Measurements from ENCODE around the gene ADAM33.

ADAM33 gene

DNA sequence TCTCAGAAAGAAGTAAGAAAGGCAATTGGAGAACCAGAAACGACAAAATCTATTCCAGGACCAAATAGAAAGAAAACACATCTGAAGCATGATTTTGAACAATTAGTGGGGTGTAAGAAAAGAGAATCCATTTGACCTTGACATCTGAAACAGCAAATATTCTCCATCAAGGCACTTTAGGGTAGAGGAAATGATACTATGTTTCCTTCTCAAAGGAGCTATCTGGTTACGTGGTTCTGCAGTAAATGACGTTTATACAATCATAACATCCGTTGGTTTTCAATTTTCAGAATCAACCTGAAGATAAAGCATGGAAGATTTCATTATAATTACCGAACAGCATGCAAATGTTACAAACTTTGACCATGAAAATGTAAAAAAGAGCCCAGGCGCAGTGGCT is 38.8 kb upstream of the ADAM33 start:
- H3K36me3 ChIP-seq (ENCODE audit: insufficient read depth, low read depth, low read length), result no peaks in the 10 kb centered on the region
- no peak overlapping the region for H3K4me3 ChIP-seq (ENCODE audit: low read length)
- no peak overlapping the region for H3K27ac ChIP-seq (ENCODE audit: low read length)
- no peak overlapping the region for H3K9ac ChIP-seq (ENCODE audit: low read depth, low read length)
- no peaks in the 10 kb centered on the region for H3K27me3 ChIP-seq (ENCODE audit: insufficient read depth, low read length)
- H3K4me1 ChIP-seq (ENCODE audit: insufficient read depth, low read length), result peaks cover 3% of the 10 kb centered on the region; the same call in 1 of the 2 replicates
- H3K9me3 ChIP-seq (ENCODE audit: insufficient read depth, low read depth, low read length), result no peaks in the 10 kb centered on the region

DNA sequence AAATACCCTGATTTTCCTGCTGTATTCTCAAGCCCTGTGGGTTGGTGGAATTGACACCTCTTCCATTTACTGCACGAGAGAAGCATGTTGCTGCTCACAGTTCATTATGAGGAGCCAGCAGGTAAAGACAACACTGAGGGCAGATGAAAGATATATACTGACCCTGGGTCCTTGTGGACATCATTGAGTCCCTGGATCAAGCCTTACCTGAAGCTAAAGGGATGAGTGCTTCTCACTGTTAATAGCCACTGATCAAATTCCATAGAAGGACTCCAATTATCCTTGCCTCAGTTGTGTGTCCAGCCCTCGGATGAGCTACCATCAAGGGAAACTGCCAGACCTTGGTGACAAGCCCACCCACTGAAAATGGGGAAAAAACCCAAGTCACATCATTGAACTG is 38.3 kb upstream of the ADAM33 start:
- H3K4me3 ChIP-seq (ENCODE audit: low read length), result no peak overlapping the region
- H3K27me3 ChIP-seq (ENCODE audit: insufficient read depth, low read length), result no peaks in the 10 kb centered on the region
- peaks cover 3% of the 10 kb centered on the region; the same call in 1 of the 2 replicates for H3K4me1 ChIP-seq (ENCODE audit: insufficient read depth, low read length)
- H3K36me3 ChIP-seq (ENCODE audit: insufficient read depth, low read depth, low read length), result no peaks in the 10 kb centered on the region
- H3K9ac ChIP-seq (ENCODE audit: low read depth, low read length), result no peak overlapping the region
- H3K27ac ChIP-seq (ENCODE audit: low read length), result no peak overlapping the region
- no peaks in the 10 kb centered on the region for H3K9me3 ChIP-seq (ENCODE audit: insufficient read depth, low read depth, low read length)

DNA sequence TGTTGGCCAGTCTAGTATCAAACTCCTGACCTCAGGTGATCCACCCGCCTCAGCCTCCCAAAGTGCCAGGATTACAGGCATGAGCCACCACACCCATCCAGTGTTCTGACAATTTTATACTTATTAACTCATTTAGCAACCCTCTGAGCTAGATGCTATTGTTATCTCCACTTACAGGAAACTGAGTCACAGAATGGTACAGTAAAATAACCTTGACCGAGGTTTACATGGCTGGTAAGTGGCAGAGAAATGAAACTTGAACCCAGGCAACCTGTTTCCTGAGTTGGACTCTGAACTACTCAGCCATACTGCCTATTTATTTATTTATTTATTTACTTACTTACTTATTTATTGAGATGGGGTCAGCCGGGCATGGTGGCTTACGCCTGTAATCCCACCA is 37.2 kb upstream of the ADAM33 start:
- H3K27me3 ChIP-seq (ENCODE audit: insufficient read depth, low read length), result no peaks in the 10 kb centered on the region
- H3K27ac ChIP-seq (ENCODE audit: low read length), result no peak overlapping the region
- H3K4me3 ChIP-seq (ENCODE audit: low read length), result no peak overlapping the region
- H3K36me3 ChIP-seq (ENCODE audit: insufficient read depth, low read depth, low read length), result no peaks in the 10 kb centered on the region
- H3K9me3 ChIP-seq (ENCODE audit: insufficient read depth, low read depth, low read length), result no peaks in the 10 kb centered on the region
- H3K9ac ChIP-seq (ENCODE audit: low read depth, low read length), result no peak overlapping the region
- peaks cover 3% of the 10 kb centered on the region; the same call in 1 of the 2 replicates for H3K4me1 ChIP-seq (ENCODE audit: insufficient read depth, low read length)

DNA sequence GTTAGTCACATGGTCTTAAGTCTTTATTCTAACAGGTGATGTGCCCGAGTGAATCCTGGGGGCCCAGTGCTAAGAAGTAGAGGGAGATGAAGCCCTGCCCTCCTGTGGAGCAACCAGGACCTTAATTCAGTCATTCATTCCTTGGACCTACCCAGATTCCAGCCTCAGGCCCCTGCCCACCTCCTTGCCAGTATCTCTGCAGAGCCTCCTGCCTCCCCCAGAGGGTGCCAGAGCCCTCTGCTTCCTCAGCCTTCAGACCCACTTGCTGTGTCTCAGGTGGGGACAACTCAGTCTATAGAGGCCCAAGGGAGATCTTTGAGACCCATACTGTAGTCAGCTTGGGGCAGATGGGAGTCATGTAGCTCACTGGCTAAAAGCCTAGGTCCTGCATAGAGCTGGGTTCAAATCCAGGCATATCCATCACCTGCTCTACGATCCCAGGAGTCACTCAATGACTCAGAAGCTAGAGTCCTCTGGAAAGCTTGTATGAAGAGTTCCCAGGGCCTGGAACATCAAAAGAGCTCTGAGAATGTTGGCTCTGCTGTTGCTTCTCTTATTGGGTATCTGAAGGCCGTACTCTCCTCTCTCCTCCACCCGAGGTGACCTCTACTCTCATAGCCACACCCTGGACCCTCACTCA is 34.5 kb upstream of the ADAM33 start:
- Histone ChIP-seq H3K27ac (ENCODE audit: low read length) (no peak overlapping the region), H3K36me3 (ENCODE audit: insufficient read depth, low read depth, low read length) (no peaks in the 10 kb centered on the region), H3K9ac (ENCODE audit: low read depth, low read length) (no peak overlapping the region), H3K4me1 (ENCODE audit: insufficient read depth, low read length) (peaks cover 3% of the 10 kb centered on the region; the same call in 1 of the 2 replicates), H3K4me3 (ENCODE audit: low read length) (no peak overlapping the region), H3K9me3 (ENCODE audit: insufficient read depth, low read depth, low read length) (no peaks in the 10 kb centered on the region), H3K27me3 (ENCODE audit: insufficient read depth, low read length) (no peaks in the 10 kb centered on the region)

DNA sequence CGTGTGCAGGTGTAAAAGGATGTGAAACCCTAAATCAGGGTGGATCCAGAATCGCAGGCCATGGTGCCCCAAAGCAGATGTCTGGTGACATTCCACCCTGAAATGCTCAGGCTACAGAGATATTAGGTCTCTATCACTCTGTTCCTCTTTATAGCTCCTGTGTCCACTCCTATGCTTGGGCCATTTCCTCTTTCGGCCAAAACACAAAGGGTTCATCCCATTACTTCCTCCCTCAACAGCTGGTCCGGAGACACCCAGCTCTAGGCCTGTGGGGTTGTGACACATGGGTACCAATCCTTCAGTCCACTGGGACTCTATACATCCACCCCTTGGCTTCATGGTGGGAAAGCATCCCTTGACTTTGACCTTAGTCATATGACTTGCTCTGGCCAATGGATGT is 32.3 kb upstream of the ADAM33 start:
- no peak overlapping the region for H3K9ac ChIP-seq (ENCODE audit: low read depth, low read length)
- no peaks in the 10 kb centered on the region for H3K36me3 ChIP-seq (ENCODE audit: insufficient read depth, low read depth, low read length)
- no peaks in the 10 kb centered on the region for H3K27me3 ChIP-seq (ENCODE audit: insufficient read depth, low read length)
- no peak overlapping the region for H3K4me3 ChIP-seq (ENCODE audit: low read length)
- H3K9me3 ChIP-seq (ENCODE audit: insufficient read depth, low read depth, low read length), result no peaks in the 10 kb centered on the region
- H3K27ac ChIP-seq (ENCODE audit: low read length), result no peak overlapping the region
- H3K4me1 ChIP-seq (ENCODE audit: insufficient read depth, low read length), result no peaks in the 10 kb centered on the region

DNA sequence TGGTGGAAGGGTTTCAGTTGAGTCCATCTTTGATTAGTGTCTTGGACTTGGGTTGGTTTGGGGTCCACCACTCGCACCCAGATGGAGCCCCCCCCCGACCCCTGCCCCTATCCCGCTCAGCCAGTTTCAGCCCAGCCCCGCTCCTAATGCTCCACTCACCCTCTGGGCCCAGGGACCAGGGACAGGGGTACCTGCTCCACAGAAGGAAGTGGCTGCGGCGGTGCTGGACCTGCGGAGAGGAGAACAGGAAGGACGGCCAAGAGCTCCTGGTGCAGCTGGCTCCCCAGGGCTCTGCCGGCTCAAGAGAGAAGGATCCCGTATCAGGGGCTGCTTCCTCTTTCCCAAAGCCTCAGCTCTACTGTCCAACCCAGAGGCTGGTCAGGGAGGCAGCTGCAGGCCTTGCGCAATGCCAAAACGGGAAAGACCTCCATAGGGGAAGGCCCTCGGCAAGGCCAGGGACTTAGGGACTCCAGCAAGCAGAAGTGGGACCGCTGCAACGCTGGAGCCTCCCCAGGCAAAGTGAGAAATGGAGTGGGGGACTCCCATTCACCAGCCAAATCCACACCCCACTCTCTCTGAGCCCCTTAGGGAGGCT is 30.6 kb upstream of the ADAM33 start, which contains the start of gene SIGLEC1:
TSS of gene SIGLEC1 (minus strand) at position 322 of the 595 bp plus-strand sequence. CDS start 5,472 bp downstream, outside the sequence.
- Histone ChIP-seq H3K4me3 (ENCODE audit: low read length) (no peak within 1 kb of the TSS), H3K27ac (ENCODE audit: low read length) (no peak within 1 kb of the TSS), H3K9me3 (ENCODE audit: insufficient read depth, low read depth, low read length) (no peaks in the 10 kb centered on the region), H3K4me1 (ENCODE audit: insufficient read depth, low read length) (no peaks in the 10 kb centered on the region), H3K36me3 (ENCODE audit: insufficient read depth, low read depth, low read length) (no peaks in the 10 kb centered on the region), H3K9ac (ENCODE audit: low read depth, low read length) (no peak within 1 kb of the TSS), H3K27me3 (ENCODE audit: insufficient read depth, low read length) (no peaks in the 10 kb centered on the region)

DNA sequence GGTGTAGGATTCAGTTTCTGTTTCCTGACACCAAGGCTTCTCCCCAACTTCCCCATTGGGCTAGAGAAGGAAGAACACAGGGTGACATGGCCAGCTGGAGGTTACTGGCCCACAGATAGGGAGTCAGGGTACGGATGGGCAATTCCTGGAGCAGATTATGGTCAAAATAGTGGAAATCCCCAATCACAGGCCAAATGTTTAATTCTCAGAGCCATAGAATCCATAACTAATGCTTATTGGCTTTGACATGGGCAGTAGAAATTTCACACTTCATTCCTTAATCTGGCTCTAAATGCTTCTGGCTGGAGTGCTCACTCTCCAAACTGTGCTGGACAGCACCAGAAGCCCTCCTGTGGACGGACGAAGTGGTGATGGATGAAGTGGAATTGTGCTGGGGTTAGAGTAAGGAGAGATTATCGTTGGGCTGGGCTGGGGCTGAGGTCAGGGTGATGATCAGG is 29.7 kb upstream of the ADAM33 start:
- H3K4me3 ChIP-seq (ENCODE audit: low read length), result no peak overlapping the region
- H3K4me1 ChIP-seq (ENCODE audit: insufficient read depth, low read length), result no peaks in the 10 kb centered on the region

DNA sequence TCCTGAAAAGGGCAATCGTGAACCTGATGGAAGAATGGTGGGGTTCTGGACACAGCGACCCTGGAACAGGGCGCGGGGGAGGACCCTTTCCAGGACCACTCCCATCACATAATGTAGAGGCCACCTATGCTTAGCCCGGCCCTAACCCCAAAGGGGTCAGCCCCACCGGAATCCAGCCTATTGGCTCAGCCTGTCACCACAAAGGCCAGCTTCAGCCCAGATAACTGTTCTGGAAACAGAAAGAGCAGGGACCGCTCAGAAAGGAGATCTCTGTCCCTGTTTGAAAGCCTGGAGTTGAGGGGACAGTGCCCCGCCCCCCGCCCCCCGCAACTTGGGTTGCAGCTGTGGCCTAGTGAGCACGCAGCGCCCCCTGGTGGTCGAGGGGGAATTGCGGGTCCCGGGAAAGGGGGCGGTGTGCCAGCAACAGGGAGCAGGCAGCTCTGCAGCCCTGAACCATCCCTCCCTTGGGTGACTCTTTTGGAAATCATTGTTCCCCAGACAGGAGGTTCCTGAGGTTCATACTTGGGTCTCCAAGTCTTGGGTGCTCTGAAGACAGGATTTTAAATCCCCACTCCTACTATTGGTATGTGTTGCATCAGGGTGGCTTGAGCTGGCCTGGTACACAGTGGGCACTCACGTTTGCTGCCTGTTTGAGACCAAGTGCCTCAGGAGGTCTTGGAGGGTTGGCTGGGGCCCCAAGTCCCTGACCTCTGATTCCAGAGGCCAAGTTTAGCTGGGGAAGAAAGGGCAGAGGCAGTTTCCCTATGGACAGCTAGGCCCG is 29.1 kb upstream of the ADAM33 start:
- Histone ChIP-seq H3K36me3 (ENCODE audit: insufficient read depth, low read depth, low read length) (no peaks in the 10 kb centered on the region), H3K9me3 (ENCODE audit: insufficient read depth, low read depth, low read length) (no peaks in the 10 kb centered on the region), H3K4me3 (ENCODE audit: low read length) (no peak overlapping the region), H3K27ac (ENCODE audit: low read length) (no peak overlapping the region), H3K27me3 (ENCODE audit: insufficient read depth, low read length) (no peaks in the 10 kb centered on the region), H3K4me1 (ENCODE audit: insufficient read depth, low read length) (no peaks in the 10 kb centered on the region), H3K9ac (ENCODE audit: low read depth, low read length) (no peak overlapping the region)

More for the DNA sequence above, 29.7 kb upstream of the ADAM33 start:
- H3K27me3 ChIP-seq (ENCODE audit: insufficient read depth, low read length), result no peaks in the 10 kb centered on the region
- no peaks in the 10 kb centered on the region for H3K9me3 ChIP-seq (ENCODE audit: insufficient read depth, low read depth, low read length)
- H3K36me3 ChIP-seq (ENCODE audit: insufficient read depth, low read depth, low read length), result no peaks in the 10 kb centered on the region
- no peak overlapping the region for H3K27ac ChIP-seq (ENCODE audit: low read length)
- no peak overlapping the region for H3K9ac ChIP-seq (ENCODE audit: low read depth, low read length)

DNA sequence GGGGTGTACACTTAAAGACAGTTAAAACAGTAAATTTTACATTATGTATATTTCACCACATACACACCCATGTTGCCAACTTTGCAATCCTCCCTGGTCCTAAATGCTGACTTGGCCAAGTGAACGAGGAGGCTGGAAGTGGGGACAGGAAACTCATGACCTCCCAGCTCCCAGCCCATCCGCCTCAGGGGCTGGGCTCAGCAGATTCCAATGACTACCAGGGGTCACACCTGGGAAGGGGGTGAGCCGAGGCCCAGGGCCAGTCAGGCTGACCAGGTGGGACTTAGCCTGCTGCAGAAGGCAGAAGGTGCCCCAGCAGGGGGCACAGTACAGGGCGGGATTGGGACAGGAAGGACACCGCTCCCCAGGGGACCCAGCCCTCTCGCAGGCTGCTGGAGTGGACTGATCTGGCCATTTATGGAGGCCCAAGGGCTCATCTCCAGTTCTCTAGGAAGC is 28.2 kb upstream of the ADAM33 start:
- no peaks in the 10 kb centered on the region for H3K36me3 ChIP-seq (ENCODE audit: insufficient read depth, low read depth, low read length)
- no peaks in the 10 kb centered on the region for H3K27me3 ChIP-seq (ENCODE audit: insufficient read depth, low read length)
- H3K9ac ChIP-seq (ENCODE audit: low read depth, low read length), result no peak overlapping the region
- no peak overlapping the region for H3K4me3 ChIP-seq (ENCODE audit: low read length)
- H3K4me1 ChIP-seq (ENCODE audit: insufficient read depth, low read length), result no peaks in the 10 kb centered on the region
- H3K27ac ChIP-seq (ENCODE audit: low read length), result no peak overlapping the region
- H3K9me3 ChIP-seq (ENCODE audit: insufficient read depth, low read depth, low read length), result no peaks in the 10 kb centered on the region

DNA sequence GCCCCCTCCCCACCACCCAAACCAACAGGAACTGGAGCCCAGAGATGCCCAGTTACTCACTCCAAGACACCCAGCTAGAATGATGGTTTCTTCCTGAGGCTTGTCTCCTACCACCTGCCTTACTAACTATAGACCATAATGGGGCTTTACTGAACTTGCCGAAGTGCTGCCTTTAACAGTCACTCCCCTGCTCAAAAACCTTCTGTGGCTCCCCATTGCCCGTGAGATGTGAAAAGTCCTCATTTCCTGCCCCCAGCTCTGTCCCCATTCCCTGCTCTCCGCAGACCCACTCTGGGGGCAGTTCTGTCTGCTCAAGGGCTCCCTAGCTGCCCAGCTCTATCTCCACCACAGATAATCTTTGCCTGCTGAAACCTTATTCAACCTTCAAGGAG is 25.7 kb upstream of the ADAM33 start:
- Histone ChIP-seq H3K9ac (ENCODE audit: low read depth, low read length) (no peak overlapping the region), H3K27ac (ENCODE audit: low read length) (no peak overlapping the region), H3K9me3 (ENCODE audit: insufficient read depth, low read depth, low read length) (no peaks in the 10 kb centered on the region), H3K4me3 (ENCODE audit: low read length) (no peak overlapping the region), H3K4me1 (ENCODE audit: insufficient read depth, low read length) (no peaks in the 10 kb centered on the region), H3K36me3 (ENCODE audit: insufficient read depth, low read depth, low read length) (no peaks in the 10 kb centered on the region), H3K27me3 (ENCODE audit: insufficient read depth, low read length) (no peaks in the 10 kb centered on the region)

DNA sequence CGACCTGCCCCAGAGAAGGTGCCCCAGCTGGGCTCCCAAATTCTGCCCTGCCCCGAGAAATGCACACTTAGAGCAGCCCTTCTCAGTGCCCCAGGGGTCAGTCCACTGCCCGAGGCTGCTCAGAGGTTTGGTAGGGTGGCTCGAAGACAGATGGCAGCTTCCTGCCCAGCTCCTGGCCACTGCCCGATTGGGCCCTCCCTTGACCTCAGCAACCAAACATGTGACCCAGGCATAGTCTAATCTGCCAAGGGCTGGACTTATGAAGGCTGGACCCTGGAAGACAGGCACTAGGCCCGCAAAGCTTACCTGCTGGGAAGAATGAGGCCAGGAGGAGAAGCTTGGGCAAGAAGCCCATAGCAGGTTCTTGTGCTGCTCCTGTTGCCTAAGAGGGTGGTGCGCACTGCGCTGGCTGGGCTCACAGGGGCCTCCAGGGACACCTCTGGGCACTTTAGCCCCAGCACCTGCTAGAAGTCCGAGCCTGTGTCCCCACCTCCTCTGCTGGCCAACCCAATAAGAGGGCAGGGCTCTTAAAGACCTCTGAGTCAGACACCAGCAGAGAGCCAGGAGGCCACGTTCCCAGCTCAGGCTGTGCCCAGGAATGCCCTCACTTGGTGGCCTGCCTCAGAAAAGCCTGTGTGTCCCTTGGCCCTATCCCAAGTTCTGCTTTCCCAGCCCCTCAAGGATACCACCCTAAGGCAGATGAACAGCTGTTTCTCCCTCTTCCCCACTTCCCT is 25.1 kb upstream of the ADAM33 start:
- Histone ChIP-seq H3K36me3 (ENCODE audit: insufficient read depth, low read depth, low read length) (no peaks in the 10 kb centered on the region), H3K9ac (ENCODE audit: low read depth, low read length) (no peak overlapping the region), H3K27ac (ENCODE audit: low read length) (no peak overlapping the region), H3K27me3 (ENCODE audit: insufficient read depth, low read length) (no peaks in the 10 kb centered on the region), H3K4me3 (ENCODE audit: low read length) (no peak overlapping the region), H3K9me3 (ENCODE audit: insufficient read depth, low read depth, low read length) (no peaks in the 10 kb centered on the region), H3K4me1 (ENCODE audit: insufficient read depth, low read length) (no peaks in the 10 kb centered on the region)

All from iPS-20b (cell line).